SK-N-SH (cell line): ENCODE data around the gene NHLRC3. TPM values are rescaled to one million over a fixed set of nuclear protein-coding genes. Genes with fewer than 3 reads are reported as not detected.
A peak's percentile ranks its signal among the peaks of the same experiment; 100 is the strongest.

Experiments used
- CTCF ChIA-PET: fragments of 300-600, 350-600 bp; formaldehyde crosslinking; extraction: SDS; loops from one replicate; lab custom pipeline; 2021; lab: Yijun Ruan, JAX
- POLR2A ChIA-PET: fragments of 350-600 bp; sonication (Branson Sonifier 250); formaldehyde crosslinking; extraction: SDS; loops from one replicate; lab custom pipeline; 2020; ENCODE audit warnings: antibody characterized with exemption, inconsistent platforms; lab: Yijun Ruan, JAX
- DNase-seq: peaks from one replicate; pipeline ENCODE4 v3.0.0; 2012
- H2AFZ ChIP-seq: fragments of 200-600 bp; sonication (generic); 2 replicates; pipeline ENCODE4 v1.8.1; 2016; ENCODE audit warnings: antibody characterized with exemption, mild to moderate bottlenecking, low read depth
- H3F3A ChIP-seq: fragments of 200-600 bp; sonication (generic); replicated peaks from 2 replicates; pipeline ENCODE3; 2016; ENCODE audit warnings: antibody characterized with exemption, mild to moderate bottlenecking; ENCODE audit not compliant: insufficient read depth
- H3K27ac ChIP-seq, 2 experiments: fragments of 200-500 bp in 1 of 2; fragments of 200-600 bp in 1 of 2; sonication (Bioruptor generic) in 1 of 2; sonication (generic), shearing (Covaris generic) in 1 of 2; 2 replicates each; pipeline versions ENCODE4 v1.5.1 to v1.6.1; 2014 to 2016; ENCODE audit warnings: low read depth in 2 of 2, inconsistent platforms in 1 of 2, low read length in 1 of 2, mild to moderate bottlenecking in 1 of 2, mixed read lengths in 1 of 2
- H3K27me3 ChIP-seq: fragments of 200-600 bp; sonication (generic), shearing (Covaris generic); 2 replicates; pipeline ENCODE4 v1.6.1; 2016; ENCODE audit warnings: mixed run types; ENCODE audit not compliant: insufficient read depth
- H3K36me3 ChIP-seq, 2 experiments: fragments of 200-500 bp in 1 of 2; fragments of 200-600 bp in 1 of 2; sonication (Bioruptor generic) in 1 of 2; sonication (generic) in 1 of 2; replicated peaks in 1 of 2; 2 replicates each; pipeline versions ENCODE3 to v1.5.1; 2014 to 2016; ENCODE audit warnings: low read length in 1 of 2, mild to moderate bottlenecking in 1 of 2; ENCODE audit not compliant: insufficient read depth in 2 of 2, control insufficient read depth in 1 of 2
- H3K4me1 ChIP-seq, 2 experiments: fragments of 200-500 bp in 1 of 2; fragments of 200-600 bp in 1 of 2; sonication (Bioruptor generic) in 1 of 2; sonication (generic), shearing (Covaris generic) in 1 of 2; 2 replicates each; pipeline versions ENCODE4 v1.5.1 to v1.6.1; 2014 to 2016; ENCODE audit warnings: low read depth in 1 of 2, low read length in 1 of 2, mixed run types in 1 of 2; ENCODE audit not compliant: insufficient read depth in 2 of 2, control insufficient read depth in 1 of 2
- H3K4me2 ChIP-seq: fragments of 200-600 bp; sonication (generic), shearing (Covaris generic); 2 replicates; pipeline ENCODE4 v1.6.1; 2017; ENCODE audit warnings: mixed run types
- H3K4me3 ChIP-seq, 2 experiments: fragments of 200-500 bp in 1 of 2; fragments of 200-600 bp in 1 of 2; sonication (Bioruptor generic) in 1 of 2; sonication (generic), shearing (Covaris generic) in 1 of 2; 2 replicates each; pipeline versions ENCODE4 v1.5.1 to v1.8.1; 2014 to 2016; ENCODE audit warnings: low read depth in 2 of 2, inconsistent platforms in 1 of 2, low read length in 1 of 2, mild to moderate bottlenecking in 1 of 2, mixed read lengths in 1 of 2, moderate library complexity in 1 of 2
- H3K79me2 ChIP-seq: fragments of 200-600 bp; sonication (generic); 2 replicates; pipeline ENCODE4 v1.8.1; 2017; ENCODE audit warnings: mild to moderate bottlenecking; ENCODE audit not compliant: insufficient read depth
- H3K9ac ChIP-seq: fragments of 200-600 bp; sonication (generic); 2 replicates; pipeline ENCODE4 v1.6.1; 2017; ENCODE audit warnings: mixed run types
- H3K9me2 ChIP-seq: fragments of 200-600 bp; sonication (generic); 2 replicates; pipeline ENCODE4 v1.6.1; 2017; ENCODE audit warnings: mixed run types
- H3K9me3 ChIP-seq: fragments of 200-600 bp; sonication (generic); 2 replicates; pipeline ENCODE4 v1.6.1; 2017; ENCODE audit warnings: mixed run types, mild to moderate bottlenecking, moderate library complexity
- H4K20me1 ChIP-seq: fragments of 200-600 bp; sonication (generic); 2 replicates; pipeline ENCODE4 v1.6.1; 2017; ENCODE audit warnings: mild to moderate bottlenecking, mixed run types; ENCODE audit not compliant: insufficient read depth
- CTCF ChIP-seq: fragments of 200-600 bp; sonication (generic); IDR thresholded peaks from 2 replicates; pipeline ENCODE4 v1.6.1; 2017; ENCODE audit warnings: antibody characterized with exemption, mild to moderate bottlenecking, moderate library complexity
- ELF1 ChIP-seq: IDR thresholded peaks from 2 replicates; pipeline ENCODE4 v1.4.0; 2012
- EP300 ChIP-seq, 2 experiments: IDR thresholded peaks; 2 replicates each; pipeline versions ENCODE4 v1.4.0 to v1.6.1; 2012; ENCODE audit warnings: borderline replicate concordance in 1 of 2, low read depth in 1 of 2, low read length in 1 of 2
- FOXM1 ChIP-seq: IDR thresholded peaks from 2 replicates; pipeline ENCODE4 v1.4.0; 2012; ENCODE audit warnings: low read depth, mild to moderate bottlenecking
- GATA2 ChIP-seq: sonication (generic); formaldehyde crosslinking; IDR thresholded peaks from 2 replicates; pipeline ENCODE4 v1.5.0; 2020; ENCODE audit warnings: mild to moderate bottlenecking, missing genetic modification reagents
- MEF2A ChIP-seq: IDR thresholded peaks from 2 replicates; pipeline ENCODE4 v1.4.0; 2012; ENCODE audit warnings: low read depth, borderline replicate concordance
- MXI1 ChIP-seq: IDR thresholded peaks from 2 replicates; pipeline ENCODE4 v1.6.1; 2012; ENCODE audit warnings: mild to moderate bottlenecking, low read depth, low read length, improper control_type of control experiment
- NRF1 ChIP-seq: IDR thresholded peaks from 2 replicates; pipeline ENCODE4 v1.6.1; 2012; ENCODE audit warnings: low read depth, mild to moderate bottlenecking, low read length
- PBX3 ChIP-seq: IDR thresholded peaks from 2 replicates; pipeline ENCODE4; 2012
- POLR2AphosphoS5 ChIP-seq: IDR thresholded peaks from 2 replicates; pipeline ENCODE4 v1.6.1; 2012; ENCODE audit warnings: low read depth, low read length
- RAD21 ChIP-seq: IDR thresholded peaks from 2 replicates; pipeline ENCODE4 v1.6.1; 2012; ENCODE audit warnings: mild to moderate bottlenecking, low read length
- RXRA ChIP-seq: IDR thresholded peaks from 2 replicates; pipeline ENCODE4 v1.4.0; 2012; ENCODE audit warnings: low read depth, mild to moderate bottlenecking, borderline replicate concordance
- SMC3 ChIP-seq: IDR thresholded peaks from 2 replicates; pipeline ENCODE4 v1.6.1; 2012; ENCODE audit warnings: low read depth, low read length, improper control_type of control experiment
- TCF12 ChIP-seq: IDR thresholded peaks from 2 replicates; pipeline ENCODE4 v1.4.0; 2012
- TEAD4 ChIP-seq: IDR thresholded peaks from 2 replicates; pipeline ENCODE4 v1.4.0; 2012; ENCODE audit warnings: mild to moderate bottlenecking, borderline replicate concordance; ENCODE audit not compliant: insufficient read depth
- YY1 ChIP-seq: IDR thresholded peaks from 2 replicates; pipeline ENCODE4 v1.4.0; 2012; ENCODE audit warnings: low read depth, mild to moderate bottlenecking
- ZBTB33 ChIP-seq: IDR thresholded peaks from 2 replicates; pipeline ENCODE4 v1.4.0; 2012; ENCODE audit warnings: low read depth, borderline replicate concordance
- WGBS: methylation state at CpG from one replicate; pipeline ENCODE4 v1.1.6; 2017; ENCODE audit warnings: low lambda C conversion rate; 5-methylcytosine and 5-hydroxymethylcytosine counted together
- polyA plus RNA-seq, 3 experiments: library from polyadenylated mRNA; depleted of rRNA; stranded (reverse); fragments of >200 nt; gene quantifications; 2 replicates each; pipeline ENCODE4 v1.2.3, GENCODE V29; 2012

NHLRC3 gene
- polyA plus RNA-seq, 1 of the 3 experiments (the other 2 are of a cell fraction), result 7.1 TPM

- 15% methylated on average over 2 of the region's 2 CpGs for WGBS
- Histone ChIP-seq H3K79me2 (no peaks in the 10 kb centered on the region), H4K20me1 (no peaks in the 10 kb centered on the region), H3K9me2 (no peaks in the 10 kb centered on the region), H3K9me3 (no peaks in the 10 kb centered on the region), H2AFZ (no peak overlapping the region), H3K4me3 (no peak overlapping the region), H3K27ac (no peak overlapping the region), H3K4me1 (no peaks in the 10 kb centered on the region), H3K9ac (no peak overlapping the region), H3K4me2 (no peak overlapping the region), H3F3A (peaks cover 5% of the 10 kb centered on the region), H3K36me3 (peaks cover 48 to 86% of the 10 kb centered on the region in 2 experiments), H3K27me3 (no peaks in the 10 kb centered on the region)
- TF ChIP-seq MEF2A (no peak), SMC3 (peak; percentile 41; the same call in 1 of the 2 replicates), EP300 (IDR thresholded peaks at IDR 0.05; ENCODE audit: borderline replicate concordance in 1 of 2, low read depth in 1 of 2, low read length in 1 of 2) (no peak), RXRA (no peak), CTCF (peak; percentile 61), RAD21 (peak; percentile 75), ZBTB33 (no peak)
- POLR2A ChIA-PET, result no interaction called here
- CTCF ChIA-PET, result interaction anchor here (0.7 to 4.9 kb wide), 23 partner anchors 8 to 244 kb away, joined by 3 to 29 read pairs (median 4); partner anchors contain the start of genes NHLRC3 and PROSER1
- peak; percentile 51 for DNase-seq
Measured at GRCh38 chr13:39016787-39017186, 21.5 kb upstream of the NHLRC3 start.

- no peaks in the 10 kb centered on the region for H3K27me3 ChIP-seq
- no peaks in the 10 kb centered on the region for H3K79me2 ChIP-seq
- no peaks in the 10 kb centered on the region for H3K4me1 ChIP-seq
- peaks cover 56 to 86% of the 10 kb centered on the region in 2 experiments for H3K36me3 ChIP-seq
- DNase-seq, result no peak
- ChIA-PET POLR2A (no interaction called here), CTCF (interaction anchor here (1.1 kb wide), 1 partner anchor 10 kb away, joined by 4 read pairs; no protein-coding TSS in a partner anchor)
- no peaks in the 10 kb centered on the region for H4K20me1 ChIP-seq
- H3F3A ChIP-seq, result peaks cover 9% of the 10 kb centered on the region
- H3K9ac ChIP-seq, result no peak overlapping the region
- WGBS, result 97% methylated on average over 4 of the region's 4 CpGs
- no peak overlapping the region for H3K27ac ChIP-seq
- H3K9me2 ChIP-seq, result no peaks in the 10 kb centered on the region
- H3K4me2 ChIP-seq, result no peak overlapping the region
- H2AFZ ChIP-seq, result no peak overlapping the region
- H3K9me3 ChIP-seq, result no peaks in the 10 kb centered on the region
- TF ChIP-seq GATA2 (CRISPR knock-in tag) (no peak), MXI1 (no peak), PBX3 (no peak), TEAD4 (no peak), YY1 (no peak), RXRA (no peak), FOXM1 (no peak), ELF1 (no peak), TCF12 (no peak), RAD21 (no peak), CTCF (no peak), NRF1 (no peak), POLR2AphosphoS5 (no peak), SMC3 (no peak)
- no peak overlapping the region for H3K4me3 ChIP-seq
Measured at GRCh38 chr13:39020853-39021462, 17.3 kb upstream of the NHLRC3 start.
